ENCODE results near the gene CAPN5.

The CAPN5 gene

GRCh38 chr11:77127235-77127911 lies 60.6 kb downstream of the CAPN5 start:
- in situ Hi-C loops (cut with HindIII; ENCODE audit: low sequenced_read_pairs), result no loop called here
- DNase-seq (ENCODE audit: low read depth, low spot score), result peak; percentile 33
- TF ChIP-seq CTCF (IDR thresholded peaks at IDR 0.05; ENCODE audit: low read depth, low read length), result peak; percentile 99
- peak overlapping the region; percentile 35 for H3K4me3 ChIP-seq (ENCODE audit: low read depth, low read length)

- in situ Hi-C loops (cut with HindIII; ENCODE audit: low sequenced_read_pairs), result no loop called here
- DNase-seq (ENCODE audit: low read depth, low spot score), result no peak
- H3K4me3 ChIP-seq (ENCODE audit: low read depth, low read length), result peak within 1 kb of the TSS; percentile 35
- no peak for TF ChIP-seq CTCF (IDR thresholded peaks at IDR 0.05; ENCODE audit: low read depth, low read length)
These were observed 61.3 kb downstream of the CAPN5 start, which contains the start of gene MYO7A for GRCh38 chr11:77127920-77128691. Gene MYO7A, plus strand, starts transcription at chr11:77128246. Its CDS starts 2,389 bp downstream, at chr11:77130635.

- no peak overlapping the region for H3K4me3 ChIP-seq (ENCODE audit: low read depth, low read length)
- in situ Hi-C loops (cut with HindIII; ENCODE audit: low sequenced_read_pairs), result no loop called here
- TF ChIP-seq CTCF (IDR thresholded peaks at IDR 0.05; ENCODE audit: low read depth, low read length), result no peak
- DNase-seq (ENCODE audit: low read depth, low spot score), result no peak
These were observed 62.5 kb downstream of the CAPN5 start for GRCh38 chr11:77129069-77129841.

- DNase-seq (ENCODE audit: low read depth, low spot score), result no peak
- TF ChIP-seq CTCF (IDR thresholded peaks at IDR 0.05; ENCODE audit: low read depth, low read length), result no peak
- in situ Hi-C loops (cut with HindIII; ENCODE audit: low sequenced_read_pairs), result no loop called here
- no peak overlapping the region for H3K4me3 ChIP-seq (ENCODE audit: low read depth, low read length)
These were observed 63.3 kb downstream of the CAPN5 start for GRCh38 chr11:77129842-77130756.

GRCh38 chr11:77130763-77131513 lies 64.2 kb downstream of the CAPN5 start:
- H3K4me3 ChIP-seq (ENCODE audit: low read depth, low read length), result no peak overlapping the region
- no peak for TF ChIP-seq CTCF (IDR thresholded peaks at IDR 0.05; ENCODE audit: low read depth, low read length)
- DNase-seq (ENCODE audit: low read depth, low spot score), result peak; percentile 41
- in situ Hi-C loops (cut with HindIII; ENCODE audit: low sequenced_read_pairs), result no loop called here

Data from astrocyte of the spinal cord (primary cell).